DOHH2 (cell line): ENCODE results near the gene ADGRG4.

Experiments used
- EZH2phosphoT487 ChIP-seq: fragments of 200-600 bp; sonication (generic); IDR thresholded peaks from 2 replicates; pipeline ENCODE4 v1.6.1; 2017; ENCODE audit warnings: borderline replicate concordance, mild to moderate bottlenecking, antibody characterized with exemption, low read length, moderate library complexity, mixed read lengths
- TF ChIP-seq, protein P1 (sequence below): fragments of 200-600 bp; sonication (generic); IDR thresholded peaks from one replicate; pipeline ENCODE4 v1.5.1; 2014; ENCODE audit warnings: antibody characterized with exemption, mild to moderate bottlenecking, low read depth, low read length; ENCODE audit not compliant: poor library complexity, severe bottlenecking

DNA sequence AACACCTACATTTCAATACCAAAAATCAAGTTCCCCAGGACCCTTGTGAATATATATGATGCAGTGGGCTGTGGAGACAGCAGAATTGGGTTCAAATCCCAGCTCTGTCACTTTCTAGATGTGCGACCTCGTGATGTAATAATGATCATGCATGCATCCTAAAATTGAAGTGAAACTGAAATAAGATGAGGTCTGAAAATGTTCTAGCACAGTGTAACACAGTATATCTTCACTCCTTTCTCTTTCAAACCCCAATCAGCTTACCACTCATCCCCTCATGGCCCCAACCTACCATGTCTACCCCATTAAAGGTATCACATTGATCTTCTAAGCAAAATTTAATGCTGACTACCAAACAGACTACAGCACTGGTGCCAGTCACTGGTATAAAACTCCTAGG, 117.0 kb downstream of the ADGRG4 start:
- TF ChIP-seq, protein P1, sequence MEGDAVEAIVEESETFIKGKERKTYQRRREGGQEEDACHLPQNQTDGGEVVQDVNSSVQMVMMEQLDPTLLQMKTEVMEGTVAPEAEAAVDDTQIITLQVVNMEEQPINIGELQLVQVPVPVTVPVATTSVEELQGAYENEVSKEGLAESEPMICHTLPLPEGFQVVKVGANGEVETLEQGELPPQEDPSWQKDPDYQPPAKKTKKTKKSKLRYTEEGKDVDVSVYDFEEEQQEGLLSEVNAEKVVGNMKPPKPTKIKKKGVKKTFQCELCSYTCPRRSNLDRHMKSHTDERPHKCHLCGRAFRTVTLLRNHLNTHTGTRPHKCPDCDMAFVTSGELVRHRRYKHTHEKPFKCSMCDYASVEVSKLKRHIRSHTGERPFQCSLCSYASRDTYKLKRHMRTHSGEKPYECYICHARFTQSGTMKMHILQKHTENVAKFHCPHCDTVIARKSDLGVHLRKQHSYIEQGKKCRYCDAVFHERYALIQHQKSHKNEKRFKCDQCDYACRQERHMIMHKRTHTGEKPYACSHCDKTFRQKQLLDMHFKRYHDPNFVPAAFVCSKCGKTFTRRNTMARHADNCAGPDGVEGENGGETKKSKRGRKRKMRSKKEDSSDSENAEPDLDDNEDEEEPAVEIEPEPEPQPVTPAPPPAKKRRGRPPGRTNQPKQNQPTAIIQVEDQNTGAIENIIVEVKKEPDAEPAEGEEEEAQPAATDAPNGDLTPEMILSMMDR: no peak
- no peak for TF ChIP-seq EZH2phosphoT487
